HG02588 (cell line): ENCODE measurements around the gene ZNF710.
A peak's percentile ranks its signal among the peaks of the same experiment; 100 is the strongest.
"Not testable (repeated sequence)": the region's sequence is repeated elsewhere in the genome, so short reads cannot be mapped to it uniquely, and the experiment has no call there.

Experiments used
- ATAC-seq: cut with Tn5 transposase; IDR thresholded peaks from one replicate; pipeline ENCODE4 v1.9.1; 2021; ENCODE audit warnings: mild to moderate bottlenecking, moderate library complexity; ENCODE audit not compliant: unreplicated experiment

Gene ZNF710

DNA sequence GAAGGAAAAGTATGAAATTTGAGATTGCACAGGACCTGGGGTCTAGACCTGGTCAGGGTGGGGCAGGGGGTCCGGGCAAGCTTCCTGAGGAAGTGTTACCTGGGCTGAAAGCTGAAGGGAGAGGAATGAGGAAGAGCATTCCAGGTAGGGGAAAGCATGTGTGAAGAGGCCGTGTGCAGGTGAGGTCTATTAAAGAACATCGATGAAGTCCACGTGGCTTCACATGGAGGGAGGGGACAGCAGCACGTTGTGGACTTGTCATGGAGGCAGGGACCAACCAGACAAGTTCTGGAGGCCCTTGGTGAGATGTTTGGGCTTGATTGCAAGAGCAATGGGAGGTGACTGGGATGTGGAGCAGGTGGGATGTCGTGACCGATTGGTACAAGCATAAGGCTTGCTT, 54.1 kb downstream of the ZNF710 start:
- no peak for ATAC-seq

DNA sequence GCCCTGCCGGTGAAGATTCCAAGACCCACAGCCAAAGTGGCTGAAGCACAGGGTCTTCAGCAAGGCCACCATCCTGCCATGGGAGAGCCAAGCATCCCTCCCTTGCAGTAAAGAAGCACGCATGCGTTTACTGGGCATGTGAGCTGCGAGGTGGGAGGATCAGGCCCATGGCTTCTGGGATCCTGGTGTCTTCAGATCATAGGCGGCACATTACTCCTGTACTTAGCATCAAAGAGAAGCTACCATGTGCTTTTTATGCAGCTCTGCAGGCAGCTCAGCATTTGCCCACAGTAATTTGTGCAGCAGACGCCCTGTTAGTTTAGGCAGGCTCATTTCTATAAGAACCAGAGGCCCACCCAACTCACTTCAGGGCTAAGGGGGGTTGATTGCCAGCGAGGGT, 55.4 kb downstream of the ZNF710 start:
- ATAC-seq: no peak

DNA sequence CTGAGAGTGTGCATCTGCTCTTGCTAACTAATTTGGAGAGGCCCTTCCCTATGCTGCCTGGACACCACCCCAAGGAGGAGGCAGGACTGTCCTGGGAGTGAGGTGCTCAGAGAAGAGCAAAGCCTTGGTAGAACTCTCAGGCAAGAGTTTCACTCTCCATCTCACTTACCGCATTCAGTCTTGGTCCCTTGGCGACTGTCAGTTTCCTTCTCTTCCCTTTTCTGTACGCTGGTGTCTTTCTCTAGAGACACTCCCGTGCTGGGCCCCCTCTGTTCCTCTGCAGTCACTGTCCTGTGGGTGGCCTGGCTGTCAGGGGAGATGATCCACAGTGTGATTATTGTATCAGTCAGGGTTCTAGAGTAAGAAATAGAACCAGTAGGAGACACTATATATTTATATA, 57.2 kb downstream of the ZNF710 start:
- no peak for ATAC-seq

DNA sequence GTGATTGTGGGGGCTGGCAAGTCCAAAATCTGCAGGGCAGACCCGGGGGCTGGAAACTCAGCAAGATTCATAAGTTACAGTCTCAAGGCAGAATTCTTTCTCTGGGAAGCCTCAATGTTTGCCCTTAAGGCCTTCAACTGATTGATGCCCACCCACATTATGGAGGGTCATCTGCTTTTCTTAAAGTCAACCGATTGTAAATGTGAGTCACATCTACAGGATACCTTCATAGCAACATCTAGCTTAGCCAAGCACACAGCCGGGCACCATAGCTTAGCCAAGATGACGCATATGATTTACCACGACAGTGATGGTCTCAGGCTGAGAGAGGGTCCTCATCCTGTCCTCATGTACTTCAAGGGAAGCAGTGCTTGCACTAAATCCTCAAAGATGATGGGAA, 57.7 kb downstream of the ZNF710 start:
- no peak for ATAC-seq

DNA sequence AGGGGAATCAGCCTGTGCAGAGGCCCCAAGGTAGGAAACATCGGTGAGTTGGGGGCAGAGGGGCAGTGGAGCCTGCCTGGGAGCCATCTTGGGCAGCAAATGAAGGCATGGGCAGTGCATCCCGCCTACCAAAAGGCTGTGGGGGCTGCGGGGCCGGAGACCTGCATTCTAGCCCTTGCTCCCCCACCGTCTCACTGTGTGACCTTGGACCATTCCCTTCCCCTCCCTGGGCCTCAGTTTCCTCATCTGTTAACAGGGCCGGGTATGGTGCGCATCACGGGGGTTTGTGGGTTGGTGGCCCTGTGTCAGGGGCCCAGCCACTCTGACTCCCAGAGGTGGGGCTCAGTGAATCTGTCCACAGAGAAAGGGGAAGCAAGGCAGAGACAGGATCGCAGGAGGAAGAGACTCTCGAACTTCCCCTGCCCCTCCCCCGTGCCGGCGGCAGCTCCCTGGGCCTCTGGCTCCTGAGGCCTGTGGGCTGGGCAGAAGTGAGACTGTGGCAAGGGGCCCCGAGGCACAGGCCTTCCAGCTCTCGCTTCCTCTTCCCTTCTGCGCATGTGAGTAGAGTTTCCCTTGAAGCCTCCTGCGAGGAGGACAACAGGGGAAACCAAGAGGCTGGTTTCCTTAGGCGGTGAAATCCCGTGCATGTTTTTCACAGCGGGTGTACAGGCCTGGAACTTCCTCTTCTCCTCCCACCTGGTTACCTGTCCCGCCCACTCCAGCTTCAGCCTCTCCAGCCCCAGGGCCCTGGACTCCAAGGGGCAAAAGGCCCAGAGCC, 58.3 kb downstream of the ZNF710 start:
- ATAC-seq: peak; percentile 84

DNA sequence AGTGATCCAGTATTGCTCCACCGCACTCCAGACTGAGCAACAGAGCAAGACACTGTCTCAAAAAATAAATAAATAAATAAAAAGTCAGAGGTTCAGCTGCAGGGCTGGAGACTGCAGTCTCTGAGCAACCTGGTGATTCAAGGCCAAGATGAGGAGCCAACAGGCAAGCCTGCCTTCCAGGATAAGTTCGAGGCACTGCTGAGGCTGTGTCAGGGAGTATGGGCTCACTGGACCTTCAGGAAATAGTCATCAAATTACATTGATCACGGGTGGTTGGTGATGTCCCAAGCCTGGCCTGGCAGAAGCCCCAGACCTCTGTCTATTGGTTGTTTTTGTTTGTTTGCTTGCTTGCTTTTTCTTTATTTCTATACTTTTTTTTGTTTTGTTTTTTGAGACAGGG, 59.7 kb downstream of the ZNF710 start:
- no peak for ATAC-seq

DNA sequence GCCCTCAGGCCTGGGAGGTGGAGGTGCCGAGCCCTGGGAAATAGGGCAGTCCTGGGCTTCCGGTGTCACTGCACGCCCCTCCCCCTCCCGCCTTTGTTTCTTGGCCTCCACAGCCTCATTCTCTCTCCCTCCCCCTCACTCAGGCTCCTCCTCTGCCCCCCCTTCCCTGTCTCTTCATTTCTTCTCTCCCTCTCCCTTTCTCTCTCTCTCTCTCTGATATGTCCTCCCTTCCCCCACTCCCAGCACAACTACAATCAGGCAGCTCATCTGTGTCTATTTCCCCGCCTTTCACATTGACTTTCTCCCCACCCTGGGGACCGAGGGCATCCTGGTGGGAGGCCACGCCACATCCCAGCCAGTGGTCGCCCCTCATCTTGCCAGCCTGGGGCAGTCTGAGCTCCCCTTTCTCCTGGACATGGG, 60.9 kb downstream of the ZNF710 start:
- no peak for ATAC-seq

DNA sequence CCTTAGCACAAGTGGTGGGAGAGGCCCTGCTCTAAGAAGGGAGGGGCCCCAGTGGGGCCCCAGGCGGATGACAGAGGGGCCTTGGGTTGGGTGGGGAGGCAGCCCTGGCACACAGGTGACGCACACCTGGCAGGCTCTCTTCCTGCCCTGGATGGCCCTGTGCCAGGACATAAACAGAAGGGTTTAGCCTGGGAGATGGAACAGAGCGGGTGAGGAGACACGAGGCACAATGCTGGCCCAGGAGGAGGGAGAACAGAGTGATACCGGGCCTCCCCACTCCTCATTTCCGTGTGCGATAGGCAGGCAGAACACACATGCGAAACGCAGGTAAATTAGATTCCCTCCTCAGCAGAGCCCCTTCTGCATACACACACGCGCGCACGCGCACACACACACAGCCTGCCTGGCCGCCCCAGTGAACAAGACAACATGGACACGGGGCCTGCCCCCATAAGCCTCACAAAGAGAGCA, 61.4 kb downstream of the ZNF710 start:
- no peak for ATAC-seq

DNA sequence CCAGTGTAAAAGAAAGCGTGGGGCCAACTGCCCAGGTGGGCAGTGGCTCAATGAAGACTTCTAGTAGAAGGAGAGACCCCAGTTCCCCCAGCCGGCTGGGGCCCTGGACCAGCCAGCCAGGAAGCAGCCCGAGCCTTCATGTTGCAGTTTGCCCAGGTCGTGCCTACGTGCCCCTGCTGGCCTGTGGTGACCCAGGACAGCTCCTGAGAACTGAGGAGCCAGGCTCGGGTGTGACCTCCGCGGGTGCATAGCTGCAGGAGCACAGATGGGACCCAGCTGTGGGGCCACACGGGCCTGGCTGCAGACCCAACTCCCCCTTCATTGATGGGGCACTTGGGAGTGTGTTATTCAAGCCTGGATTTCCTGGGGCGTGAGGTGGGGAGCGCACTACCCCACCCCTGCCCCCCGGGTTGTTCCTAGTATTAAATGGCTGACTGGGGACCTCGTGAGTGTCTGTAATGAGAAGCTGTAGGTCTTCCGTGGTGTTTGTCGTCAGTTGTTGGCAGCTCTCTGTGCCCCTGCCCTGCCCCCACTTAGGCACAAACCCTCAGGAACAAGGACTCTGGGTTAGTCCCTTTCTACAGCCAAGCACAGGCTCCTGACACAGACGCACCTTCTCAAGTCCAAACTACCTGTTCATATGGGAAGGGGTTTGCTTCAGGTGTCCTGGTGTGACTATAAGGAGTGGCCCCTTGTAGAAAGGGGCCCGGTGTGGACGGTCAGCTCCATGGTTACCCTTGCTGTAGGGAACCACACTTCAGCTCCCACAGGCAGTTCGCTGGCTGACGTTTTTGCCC, 62.0 kb downstream of the ZNF710 start:
- ATAC-seq: no peak

DNA sequence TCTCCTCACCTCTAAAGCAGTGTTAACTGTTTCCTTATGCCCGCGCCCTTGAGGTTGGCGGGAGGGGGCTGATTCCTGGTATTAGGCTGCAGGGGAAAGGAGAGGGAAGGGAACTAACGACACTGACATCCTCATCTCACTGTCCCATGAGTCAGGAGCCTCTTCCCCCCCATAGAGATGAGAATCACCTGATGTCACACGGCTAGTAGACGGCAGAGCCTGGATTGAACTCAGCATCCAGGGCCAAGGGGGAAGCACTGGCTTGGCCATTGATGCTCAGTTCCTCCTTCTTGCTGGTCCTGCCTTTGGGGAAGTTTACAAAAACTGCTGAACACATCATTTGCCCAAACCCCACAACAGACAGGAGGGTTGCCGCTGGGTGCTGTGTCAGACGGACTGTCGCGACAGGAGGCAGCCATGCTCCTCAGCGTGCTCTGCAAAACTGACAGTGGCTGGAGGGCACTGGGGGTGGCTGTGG, 62.7 kb downstream of the ZNF710 start:
- ATAC-seq: no peak

DNA sequence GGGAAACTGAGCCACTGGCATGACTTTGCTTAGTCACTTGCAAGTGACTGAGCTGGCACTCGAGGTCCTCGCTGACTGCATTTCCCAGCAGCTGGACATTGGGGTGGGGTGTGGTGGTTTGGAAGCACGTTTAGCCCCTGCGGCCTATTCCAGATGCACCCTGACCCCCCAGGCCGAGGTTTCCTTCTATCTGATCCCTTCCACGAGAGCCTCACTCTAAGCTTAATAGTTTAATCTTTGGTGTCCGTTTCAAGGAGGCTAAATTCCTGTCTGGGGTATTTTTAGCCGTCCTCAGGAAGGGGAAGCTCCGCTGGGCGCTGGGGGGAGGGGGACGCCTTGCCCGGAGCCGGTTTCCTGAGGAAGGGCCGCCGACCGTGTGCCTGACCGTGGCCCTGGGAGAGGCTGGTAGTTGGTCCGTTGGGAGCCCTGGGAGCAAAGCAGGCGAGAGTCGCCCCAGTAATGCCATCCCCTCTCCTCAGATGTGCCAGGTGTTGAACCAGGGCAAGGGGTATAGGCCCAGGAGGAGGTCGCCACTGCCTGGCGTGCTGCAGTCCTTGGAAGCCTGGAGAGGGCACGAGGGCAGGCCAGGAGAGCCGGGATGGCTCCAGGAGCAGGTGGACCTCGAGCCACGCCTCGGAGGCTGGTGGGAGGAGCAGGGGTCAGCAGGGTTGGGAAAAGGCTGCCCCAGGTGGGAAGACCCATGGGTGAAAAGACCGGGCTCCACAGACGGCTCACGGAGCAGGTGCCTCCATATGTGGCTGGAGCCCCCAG, 64.0 kb downstream of the ZNF710 start:
- ATAC-seq: no peak

DNA sequence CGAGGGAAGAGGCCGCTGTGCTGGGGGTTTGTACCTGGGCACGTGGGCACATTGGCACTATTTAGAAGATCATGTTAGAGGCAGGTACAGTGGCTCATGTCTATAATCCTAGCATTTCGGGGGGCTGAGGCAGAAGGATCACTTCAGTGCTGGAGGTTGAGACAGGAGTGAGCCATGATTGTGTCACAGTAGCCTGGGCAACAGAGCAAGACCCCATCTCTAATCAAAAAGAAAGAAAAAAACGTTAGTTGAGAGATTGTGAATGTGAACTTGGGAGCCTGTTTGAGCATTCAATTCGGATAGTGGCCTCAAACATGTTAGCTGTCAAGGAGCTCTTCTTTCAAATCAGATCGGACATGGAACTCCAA, 64.5 kb downstream of the ZNF710 start:
- no peak for ATAC-seq

DNA sequence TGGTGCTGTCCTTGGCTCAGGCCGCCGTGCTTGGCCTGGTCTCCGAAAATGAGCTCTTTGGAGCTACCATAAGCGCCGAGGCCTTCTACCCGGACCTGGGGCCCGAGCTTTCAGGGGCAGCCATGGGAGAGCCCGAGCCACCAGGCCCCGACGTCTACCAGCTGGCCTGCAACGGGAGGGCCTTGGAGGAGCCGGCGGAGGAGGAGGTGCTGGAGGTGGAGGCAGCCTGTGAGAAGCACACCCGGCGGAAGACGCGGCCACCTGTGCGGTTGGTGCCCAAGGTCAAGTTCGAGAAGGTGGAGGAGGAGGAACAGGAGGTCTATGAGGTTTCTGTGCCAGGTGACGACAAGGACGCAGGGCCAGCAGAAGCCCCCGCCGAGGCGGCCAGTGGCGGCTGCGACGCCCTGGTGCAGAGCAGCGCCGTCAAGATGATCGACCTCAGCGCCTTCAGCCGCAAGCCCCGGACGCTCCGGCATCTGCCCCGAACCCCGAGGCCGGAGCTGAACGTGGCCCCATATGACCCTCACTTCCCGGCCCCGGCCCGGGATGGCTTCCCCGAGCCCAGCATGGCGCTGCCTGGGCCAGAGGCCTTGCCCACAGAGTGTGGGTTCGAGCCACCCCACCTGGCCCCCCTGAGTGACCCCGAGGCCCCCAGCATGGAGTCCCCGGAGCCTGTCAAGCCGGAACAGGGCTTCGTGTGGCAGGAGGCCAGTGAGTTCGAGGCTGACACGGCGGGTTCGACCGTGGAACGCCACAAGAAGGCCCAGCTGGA, 66.2 kb downstream of the ZNF710 start:
- no peak for ATAC-seq

DNA sequence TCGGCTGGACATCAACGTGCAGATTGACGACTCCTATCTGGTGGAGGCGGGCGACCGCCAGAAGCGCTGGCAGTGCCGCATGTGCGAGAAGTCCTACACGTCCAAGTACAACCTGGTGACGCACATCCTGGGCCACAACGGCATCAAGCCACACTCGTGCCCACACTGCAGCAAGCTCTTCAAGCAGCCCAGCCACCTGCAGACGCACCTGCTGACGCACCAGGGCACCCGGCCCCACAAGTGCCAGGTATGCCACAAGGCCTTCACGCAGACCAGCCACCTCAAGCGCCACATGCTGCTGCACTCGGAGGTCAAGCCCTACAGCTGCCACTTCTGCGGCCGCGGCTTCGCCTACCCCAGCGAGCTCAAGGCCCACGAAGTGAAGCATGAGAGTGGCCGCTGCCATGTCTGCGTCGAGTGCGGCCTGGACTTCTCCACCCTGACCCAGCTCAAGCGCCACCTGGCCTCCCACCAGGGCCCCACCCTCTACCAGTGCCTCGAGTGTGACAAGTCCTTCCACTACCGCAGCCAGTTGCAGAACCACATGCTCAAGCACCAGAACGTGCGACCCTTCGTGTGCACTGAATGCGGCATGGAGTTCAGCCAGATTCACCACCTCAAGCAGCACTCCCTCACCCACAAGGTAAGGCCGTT, 67.0 kb downstream of the ZNF710 start:
- ATAC-seq: no peak

DNA sequence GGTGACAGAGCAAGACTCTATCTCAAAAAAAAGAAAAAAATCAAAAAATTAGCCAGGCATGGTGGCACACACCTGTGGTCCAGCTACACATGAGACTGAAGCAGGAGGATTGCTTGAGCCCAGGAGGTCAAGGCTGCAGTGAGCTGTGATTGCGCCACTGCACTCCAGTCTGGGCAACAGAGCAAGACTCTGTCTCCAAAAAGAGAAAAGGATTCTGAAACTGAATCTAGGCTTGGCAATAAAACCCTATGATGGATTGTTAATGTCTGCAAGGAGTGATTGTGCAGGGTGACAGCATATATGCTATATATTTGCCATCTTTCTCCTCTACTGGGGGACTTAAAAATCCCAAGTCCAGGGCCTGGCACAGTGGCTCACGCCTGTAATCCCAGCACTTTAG, 69.5 kb downstream of the ZNF710 start:
- ATAC-seq: not testable (repeated sequence)

DNA sequence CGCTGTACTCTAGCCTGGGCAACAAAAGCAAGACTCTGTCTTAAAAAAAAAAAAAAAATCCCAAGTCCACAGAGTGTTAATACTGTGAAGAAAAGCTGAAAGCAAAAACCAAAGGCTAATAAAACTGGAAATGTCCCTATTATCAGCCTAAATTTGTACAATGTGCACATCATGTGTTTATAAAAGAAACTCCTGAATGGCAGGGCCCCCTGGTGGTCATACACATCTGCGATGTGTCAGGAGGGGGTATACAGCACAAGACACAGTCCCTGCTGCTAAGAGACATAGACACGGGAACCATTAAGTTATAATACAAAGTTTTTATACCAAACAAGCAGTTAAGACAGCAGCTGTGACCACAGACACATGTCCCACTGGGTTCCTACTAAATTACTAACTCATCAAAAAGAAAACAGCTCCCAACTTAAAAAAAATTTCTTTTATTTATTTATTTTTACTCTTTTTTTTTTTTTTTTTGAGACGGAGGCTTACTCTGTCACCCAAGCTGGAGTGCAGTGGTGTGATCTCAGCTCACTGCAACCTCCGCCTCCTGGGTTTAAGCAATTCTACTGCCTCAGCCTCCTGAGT, 70.2 kb downstream of the ZNF710 start:
- ATAC-seq: peak; percentile 62

DNA sequence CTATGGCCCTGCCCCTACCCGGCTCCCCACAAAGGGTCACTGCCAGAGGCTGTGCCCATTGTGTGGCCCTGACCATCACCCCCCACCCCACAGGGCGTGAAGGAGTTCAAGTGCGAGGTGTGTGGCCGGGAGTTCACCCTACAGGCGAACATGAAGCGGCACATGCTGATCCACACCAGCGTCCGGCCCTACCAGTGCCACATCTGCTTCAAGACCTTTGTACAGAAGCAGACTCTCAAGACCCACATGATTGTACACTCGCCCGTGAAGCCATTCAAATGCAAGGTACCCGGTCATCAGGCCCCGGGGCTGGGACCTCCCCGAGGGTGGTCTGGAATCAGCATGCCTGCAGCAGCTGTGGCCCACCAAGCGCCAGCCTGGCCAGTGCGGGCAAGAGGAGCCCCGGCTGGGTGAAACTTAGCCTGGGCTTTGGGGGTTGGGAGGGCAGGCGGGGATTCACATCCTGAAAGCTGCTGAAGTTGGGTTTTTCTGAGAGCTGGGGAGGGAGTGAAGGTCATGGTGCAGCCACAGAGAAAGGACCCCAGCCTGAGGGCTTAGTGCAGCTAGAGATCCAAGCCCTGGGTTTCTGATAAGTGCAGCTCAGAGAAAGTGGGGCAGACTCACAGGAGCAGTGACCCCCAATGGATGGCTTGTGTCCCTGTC, 72.0 kb downstream of the ZNF710 start:
- ATAC-seq: no peak

DNA sequence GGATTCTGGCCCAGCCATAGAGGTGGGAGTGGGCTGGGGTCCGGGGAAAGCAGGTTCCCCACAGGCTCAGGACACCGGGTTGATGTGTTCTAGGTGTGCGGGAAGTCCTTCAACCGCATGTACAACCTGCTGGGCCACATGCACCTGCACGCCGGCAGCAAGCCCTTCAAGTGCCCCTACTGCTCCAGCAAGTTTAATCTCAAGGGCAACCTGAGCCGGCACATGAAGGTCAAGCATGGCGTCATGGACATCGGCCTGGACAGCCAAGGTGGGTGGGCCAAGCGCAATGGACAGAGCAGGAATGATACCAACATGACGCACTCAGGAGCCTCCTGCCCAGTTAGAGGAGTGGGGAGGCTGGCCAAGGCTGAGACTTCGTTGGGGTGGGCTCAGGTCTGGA, 72.9 kb downstream of the ZNF710 start:
- no peak for ATAC-seq

DNA sequence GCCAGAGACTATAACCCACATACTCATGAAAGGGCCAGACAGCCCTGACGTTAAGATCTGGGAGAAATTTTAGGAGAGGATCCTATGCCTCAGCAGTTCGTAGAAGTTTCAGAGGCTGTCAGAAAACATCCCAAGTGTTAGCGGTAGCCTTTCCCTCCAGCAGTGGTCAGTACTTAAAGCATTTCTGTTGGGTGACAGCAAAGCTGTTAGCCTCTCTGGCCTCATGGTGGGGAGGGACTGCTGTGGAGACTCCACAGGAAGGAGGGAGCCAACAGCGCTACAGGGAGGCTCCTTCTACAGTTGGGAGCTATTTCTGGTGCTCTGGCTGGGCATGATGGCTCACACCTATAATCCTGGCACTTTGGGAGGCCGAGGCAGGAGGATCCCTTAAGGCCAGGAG, 73.8 kb downstream of the ZNF710 start:
- no peak for ATAC-seq
